Measurements from ENCODE around the gene FGR.

Gene FGR

DNA sequence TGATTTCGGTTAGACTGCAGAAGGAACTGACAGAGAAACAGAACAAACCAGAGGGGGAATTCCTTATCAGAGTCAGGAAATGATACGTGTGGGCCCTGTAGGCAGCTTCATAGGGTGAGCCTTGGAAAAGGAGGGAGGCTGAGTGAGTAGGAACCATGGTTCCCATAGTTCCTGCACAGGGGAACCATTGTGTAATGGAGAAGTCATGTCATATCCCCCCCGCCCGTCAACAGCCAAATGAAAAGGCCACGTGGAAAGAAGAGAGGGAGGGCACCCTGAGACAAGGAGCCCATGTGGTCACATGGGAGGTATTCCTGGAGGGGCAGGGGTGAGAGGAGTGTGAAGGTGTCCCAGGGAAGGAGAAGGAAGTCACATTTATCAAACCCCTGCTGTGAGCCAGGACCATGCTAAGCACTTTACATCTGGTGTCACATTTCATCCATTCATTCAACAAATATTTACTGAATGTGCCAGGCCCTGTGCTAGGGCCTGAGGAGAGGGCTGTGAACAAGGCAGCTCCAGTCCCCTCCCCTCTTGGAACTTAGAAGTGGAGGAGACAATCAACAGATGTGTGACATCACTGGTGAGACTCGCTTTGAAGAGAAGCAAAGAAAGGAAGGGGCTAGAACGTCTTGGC lies 15.7 kb upstream of the FGR start:
- H3K27me3 ChIP-seq (ENCODE audit: control insufficient read depth in 3 of 3, insufficient read depth in 3 of 3, low read depth in 1 of 3, low read length in 3 of 3) = no peaks in the 10 kb centered on the region
- no peak overlapping the region for H2BK5ac ChIP-seq (ENCODE audit: low read length)
- no peaks in the 10 kb centered on the region for H3K79me1 ChIP-seq (ENCODE audit: low read depth, low read length)
- H3K14ac ChIP-seq (ENCODE audit: low read length) = no peak overlapping the region
- no peak overlapping the region for H3K27ac ChIP-seq (replicated peaks; ENCODE audit: low read length)
- peaks cover 14 to 20% of the 10 kb centered on the region in 2 donors for H3K4me1 ChIP-seq (ENCODE audit: control insufficient read depth in 2 of 2, insufficient read depth in 1 of 2, low read depth in 1 of 2, low read length in 2 of 2)
- H3K4me3 ChIP-seq (ENCODE audit: low read length in 2 of 2) = no peak overlapping the region
- H2BK15ac ChIP-seq (ENCODE audit: low read length) = no peak overlapping the region
- H3K23ac ChIP-seq (ENCODE audit: low read depth, low read length, poor library complexity) = no peak overlapping the region
- DNase-seq (ENCODE audit: low spot score) = no peak
- WGBS, 2 donors (ENCODE audit: extremely low coverage in 2 of 2, insufficient read length in 2 of 2, insufficient replicate concordance in 1 of 2) = no CpG with 5 or more reads among the region's 7 CpGs
- H3K18ac ChIP-seq (ENCODE audit: low read length) = peak overlapping the region; percentile 54
- no peak overlapping the region for H4K91ac ChIP-seq (ENCODE audit: low read depth, low read length, poor library complexity)
- no peak overlapping the region for H2BK12ac ChIP-seq (ENCODE audit: low read length)
- no peak overlapping the region for H2BK120ac ChIP-seq (ENCODE audit: low read depth, low read length)
- no peaks in the 10 kb centered on the region for H3K36me3 ChIP-seq (replicated peaks in 1 of 2; ENCODE audit: control insufficient read depth in 2 of 2, insufficient read depth in 2 of 2, low read length in 2 of 2)
- no peak overlapping the region for H3K9ac ChIP-seq (ENCODE audit: low read depth, low read length, poor library complexity)
- H3K9me3 ChIP-seq (replicated peaks in 1 of 2; ENCODE audit: control insufficient read depth in 2 of 2, insufficient read depth in 1 of 2, low read depth in 1 of 2, low read length in 2 of 2) = no peaks in the 10 kb centered on the region
- peak overlapping the region; percentile 46 for H2AFZ ChIP-seq (ENCODE audit: low read length)
- H3K4me2 ChIP-seq (ENCODE audit: insufficient read depth, low read length, poor library complexity, severe bottlenecking) = no peak overlapping the region
- H3K4ac ChIP-seq (ENCODE audit: low read length) = no peak overlapping the region
- H4K8ac ChIP-seq (ENCODE audit: low read depth, low read length) = no peak overlapping the region
- H2AK5ac ChIP-seq (ENCODE audit: low read depth, low read length) = no peak overlapping the region

DNA sequence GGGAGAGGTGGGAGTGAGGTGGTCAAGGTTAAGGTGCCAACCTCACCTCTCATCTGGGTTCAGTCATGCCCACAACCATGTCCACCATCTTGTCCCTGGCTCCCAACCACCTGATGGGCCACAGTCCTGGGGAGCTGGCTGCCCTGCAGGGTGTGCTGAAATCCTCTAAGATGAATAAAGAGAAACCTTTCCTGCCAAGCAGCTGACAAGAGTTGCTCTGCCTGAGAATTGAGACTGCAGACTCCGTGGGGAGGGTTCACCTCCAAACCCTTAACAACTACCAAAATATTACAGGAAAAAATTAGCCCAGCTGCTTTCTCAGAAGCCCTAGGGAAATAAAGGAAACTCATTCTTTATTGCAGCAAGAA lies 15.2 kb upstream of the FGR start:
- no peaks in the 10 kb centered on the region for H3K9me3 ChIP-seq (replicated peaks in 1 of 2; ENCODE audit: control insufficient read depth in 2 of 2, insufficient read depth in 1 of 2, low read depth in 1 of 2, low read length in 2 of 2)
- H3K14ac ChIP-seq (ENCODE audit: low read length) = no peak overlapping the region
- peaks cover 9 to 15% of the 10 kb centered on the region in 2 donors for H3K4me1 ChIP-seq (ENCODE audit: control insufficient read depth in 2 of 2, insufficient read depth in 1 of 2, low read depth in 1 of 2, low read length in 2 of 2)
- no peak overlapping the region for H3K9ac ChIP-seq (ENCODE audit: low read depth, low read length, poor library complexity)
- H3K79me1 ChIP-seq (ENCODE audit: low read depth, low read length) = no peaks in the 10 kb centered on the region
- no peak for DNase-seq (ENCODE audit: low spot score)
- no peak overlapping the region for H3K27ac ChIP-seq (replicated peaks; ENCODE audit: low read length)
- H2BK12ac ChIP-seq (ENCODE audit: low read length) = no peak overlapping the region
- H3K4me3 ChIP-seq (ENCODE audit: low read length in 2 of 2) = no peak overlapping the region
- no peak overlapping the region for H2AK5ac ChIP-seq (ENCODE audit: low read depth, low read length)
- H2AFZ ChIP-seq (ENCODE audit: low read length) = peak overlapping the region; percentile 46
- no peak overlapping the region for H3K4me2 ChIP-seq (ENCODE audit: insufficient read depth, low read length, poor library complexity, severe bottlenecking)
- peaks cover 0 to 2% (median 0%) of the 10 kb centered on the region in 3 experiments for H3K27me3 ChIP-seq (ENCODE audit: control insufficient read depth in 3 of 3, insufficient read depth in 3 of 3, low read depth in 1 of 3, low read length in 3 of 3)
- H3K18ac ChIP-seq (ENCODE audit: low read length) = no peak overlapping the region
- no peak overlapping the region for H4K91ac ChIP-seq (ENCODE audit: low read depth, low read length, poor library complexity)
- H2BK120ac ChIP-seq (ENCODE audit: low read depth, low read length) = no peak overlapping the region
- no peak overlapping the region for H2BK5ac ChIP-seq (ENCODE audit: low read length)
- H3K23ac ChIP-seq (ENCODE audit: low read depth, low read length, poor library complexity) = no peak overlapping the region
- no peak overlapping the region for H3K4ac ChIP-seq (ENCODE audit: low read length)
- H3K36me3 ChIP-seq (replicated peaks in 1 of 2; ENCODE audit: control insufficient read depth in 2 of 2, insufficient read depth in 2 of 2, low read length in 2 of 2) = no peaks in the 10 kb centered on the region
- no peak overlapping the region for H2BK15ac ChIP-seq (ENCODE audit: low read length)
- whole genome bisulfite sequencing, 2 donors (ENCODE audit: extremely low coverage in 2 of 2, insufficient read length in 2 of 2, insufficient replicate concordance in 1 of 2) = no CpG with 5 or more reads among the region's 1 CpG
- H4K8ac ChIP-seq (ENCODE audit: low read depth, low read length) = no peak overlapping the region

DNA sequence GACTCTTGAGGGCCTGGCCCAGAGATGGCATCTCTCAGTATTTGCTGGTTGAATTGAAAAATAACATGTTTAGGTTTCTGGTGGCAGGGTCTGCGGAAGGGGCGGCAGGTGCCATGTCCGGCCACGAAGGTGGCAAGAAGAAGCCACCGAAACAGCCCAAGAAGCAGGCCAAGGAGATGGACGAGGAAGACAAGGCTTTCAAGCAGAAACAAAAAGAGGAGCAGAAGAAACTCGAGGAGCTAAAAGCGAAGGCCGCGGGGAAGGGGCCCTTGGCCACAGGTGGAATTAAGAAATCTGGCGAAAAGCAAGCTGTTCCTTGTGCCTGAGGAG lies 14.3 kb upstream of the FGR start:
- H2BK12ac ChIP-seq (ENCODE audit: low read length) = no peak overlapping the region
- H2AK5ac ChIP-seq (ENCODE audit: low read depth, low read length) = no peak overlapping the region
- no peak overlapping the region for H3K4ac ChIP-seq (ENCODE audit: low read length)
- no peak overlapping the region for H2BK5ac ChIP-seq (ENCODE audit: low read length)
- H2BK120ac ChIP-seq (ENCODE audit: low read depth, low read length) = no peak overlapping the region
- no peak overlapping the region for H3K23ac ChIP-seq (ENCODE audit: low read depth, low read length, poor library complexity)
- H2AFZ ChIP-seq (ENCODE audit: low read length) = no peak overlapping the region
- H3K36me3 ChIP-seq (replicated peaks in 1 of 2; ENCODE audit: control insufficient read depth in 2 of 2, insufficient read depth in 2 of 2, low read length in 2 of 2) = no peaks in the 10 kb centered on the region
- H3K9me3 ChIP-seq (replicated peaks in 1 of 2; ENCODE audit: control insufficient read depth in 2 of 2, insufficient read depth in 1 of 2, low read depth in 1 of 2, low read length in 2 of 2) = no peaks in the 10 kb centered on the region
- H4K8ac ChIP-seq (ENCODE audit: low read depth, low read length) = no peak overlapping the region
- no peak overlapping the region for H3K4me2 ChIP-seq (ENCODE audit: insufficient read depth, low read length, poor library complexity, severe bottlenecking)
- H3K79me1 ChIP-seq (ENCODE audit: low read depth, low read length) = no peaks in the 10 kb centered on the region
- no peak overlapping the region for H4K91ac ChIP-seq (ENCODE audit: low read depth, low read length, poor library complexity)
- no peak overlapping the region for H3K27ac ChIP-seq (replicated peaks; ENCODE audit: low read length)
- peaks cover 0 to 4% (median 0%) of the 10 kb centered on the region in 3 experiments for H3K27me3 ChIP-seq (ENCODE audit: control insufficient read depth in 3 of 3, insufficient read depth in 3 of 3, low read depth in 1 of 3, low read length in 3 of 3)
- H2BK15ac ChIP-seq (ENCODE audit: low read length) = no peak overlapping the region
- H3K14ac ChIP-seq (ENCODE audit: low read length) = no peak overlapping the region
- H3K4me1 ChIP-seq (ENCODE audit: control insufficient read depth in 2 of 2, insufficient read depth in 1 of 2, low read depth in 1 of 2, low read length in 2 of 2) = peaks cover 7 to 12% of the 10 kb centered on the region in 2 donors
- H3K18ac ChIP-seq (ENCODE audit: low read length) = no peak overlapping the region
- no CpG with 5 or more reads among the region's 11 CpGs for WGBS, 2 donors (ENCODE audit: extremely low coverage in 2 of 2, insufficient read length in 2 of 2, insufficient replicate concordance in 1 of 2)
- H3K9ac ChIP-seq (ENCODE audit: low read depth, low read length, poor library complexity) = no peak overlapping the region
- no peak for DNase-seq (ENCODE audit: low spot score)
- no peak overlapping the region for H3K4me3 ChIP-seq (ENCODE audit: low read length in 2 of 2)

DNA sequence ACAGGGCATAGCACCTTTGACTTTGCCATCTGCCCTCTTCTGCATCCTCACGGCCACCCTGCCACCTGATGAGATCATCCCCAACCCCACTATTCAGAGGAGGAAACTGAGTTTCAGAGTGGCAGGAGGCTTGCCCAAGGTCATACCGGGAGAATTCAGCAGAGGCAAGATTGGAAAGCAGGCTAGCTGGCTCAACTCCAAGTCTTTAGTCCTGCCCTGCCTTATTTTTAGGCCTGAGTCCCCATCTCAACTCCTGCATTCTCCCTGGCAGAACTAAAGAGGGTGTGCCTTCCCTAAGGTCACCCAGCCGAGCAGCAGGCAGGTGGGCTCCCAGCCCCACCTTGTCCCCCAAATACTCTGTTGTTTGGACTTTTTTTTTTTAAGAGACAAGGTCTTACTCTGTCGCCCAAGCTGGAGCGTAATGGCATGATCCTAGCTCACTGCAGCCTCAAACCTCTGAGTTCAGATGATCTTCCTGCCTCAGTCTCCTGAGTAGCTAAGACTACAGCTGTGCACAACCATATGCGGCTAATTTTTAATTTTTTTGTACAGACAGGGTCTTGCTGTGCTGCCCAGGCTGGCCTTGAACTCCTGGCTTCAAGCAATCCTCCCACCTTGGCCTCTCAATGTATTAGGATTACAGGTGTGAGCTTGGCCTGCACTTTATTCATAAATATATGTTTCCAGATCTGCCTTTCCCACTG lies 13.8 kb upstream of the FGR start:
- Histone ChIP-seq H3K9me3 (replicated peaks in 1 of 2; ENCODE audit: control insufficient read depth in 2 of 2, insufficient read depth in 1 of 2, low read depth in 1 of 2, low read length in 2 of 2) (no peaks in the 10 kb centered on the region), H3K27ac (replicated peaks; ENCODE audit: low read length) (no peak overlapping the region), H2BK12ac (ENCODE audit: low read length) (peak overlapping the region; percentile 30), H2BK5ac (ENCODE audit: low read length) (no peak overlapping the region), H3K4ac (ENCODE audit: low read length) (no peak overlapping the region), H3K79me1 (ENCODE audit: low read depth, low read length) (no peaks in the 10 kb centered on the region), H2BK15ac (ENCODE audit: low read length) (no peak overlapping the region), H2BK120ac (ENCODE audit: low read depth, low read length) (peak overlapping the region; percentile 29), H3K36me3 (replicated peaks in 1 of 2; ENCODE audit: control insufficient read depth in 2 of 2, insufficient read depth in 2 of 2, low read length in 2 of 2) (no peaks in the 10 kb centered on the region), H4K91ac (ENCODE audit: low read depth, low read length, poor library complexity) (no peak overlapping the region), H3K9ac (ENCODE audit: low read depth, low read length, poor library complexity) (no peak overlapping the region), H2AK5ac (ENCODE audit: low read depth, low read length) (peak overlapping the region; percentile 51), H3K4me1 (ENCODE audit: control insufficient read depth in 2 of 2, insufficient read depth in 1 of 2, low read depth in 1 of 2, low read length in 2 of 2) (peaks cover 7 to 12% of the 10 kb centered on the region in 2 donors), H4K8ac (ENCODE audit: low read depth, low read length) (no peak overlapping the region), H3K4me2 (ENCODE audit: insufficient read depth, low read length, poor library complexity, severe bottlenecking) (no peak overlapping the region), H3K4me3 (ENCODE audit: low read length in 2 of 2) (no peak overlapping the region), H3K27me3 (ENCODE audit: control insufficient read depth in 3 of 3, insufficient read depth in 3 of 3, low read depth in 1 of 3, low read length in 3 of 3) (peaks cover 0 to 4% (median 0%) of the 10 kb centered on the region in 3 experiments), H2AFZ (ENCODE audit: low read length) (no peak overlapping the region), H3K14ac (ENCODE audit: low read length) (no peak overlapping the region), H3K23ac (ENCODE audit: low read depth, low read length, poor library complexity) (no peak overlapping the region), H3K18ac (ENCODE audit: low read length) (peak overlapping the region; percentile 11)
- DNase-seq (ENCODE audit: low spot score) = no peak
- no CpG with 5 or more reads among the region's 6 CpGs for WGBS, 2 donors (ENCODE audit: extremely low coverage in 2 of 2, insufficient read length in 2 of 2, insufficient replicate concordance in 1 of 2)

Measured in neuronal stem cell (in vitro differentiated cells).